Vagina (tissue), 2 donors: ENCODE measurements around the gene TPSAB1. TPM values are rescaled to one million over a fixed set of nuclear protein-coding genes. Genes with fewer than 3 reads are reported as not detected.
"Not testable (repeated sequence)": the region's sequence is repeated elsewhere in the genome, so short reads cannot be mapped to it uniquely, and the experiment has no call there.

ENCODE experiments used
- DNase-seq, 2 donors: peaks; one replicate each; pipeline ENCODE4 v3.0.0-alpha.2; 2017; ENCODE audit errors: extremely low spot score in 2 of 2
- H3K27ac ChIP-seq: fragments of 200-600 bp; sonication (generic); one replicate; pipeline ENCODE4 v1.5.1; 2019
- H3K27me3 ChIP-seq: fragments of 200-600 bp; sonication (generic); one replicate; pipeline ENCODE4 v1.5.1; 2019
- H3K36me3 ChIP-seq, 2 donors: fragments of 200-600 bp; sonication (generic); one replicate each; pipeline ENCODE4 v1.5.1; 2017 to 2019
- H3K4me1 ChIP-seq: fragments of 200-600 bp; sonication (generic); one replicate; pipeline ENCODE4 v1.5.1; 2019
- H3K4me3 ChIP-seq, 2 donors: fragments of 200-600 bp; sonication (generic); 1 replicate in 1 of 2; 2 replicates in 1 of 2; pipeline ENCODE4 v1.5.1; 2016 to 2019
- H3K9me3 ChIP-seq: fragments of 200-600 bp; sonication (generic); one replicate; pipeline ENCODE4 v1.5.1; 2019
- CTCF ChIP-seq, 3 experiments: fragments of 450-650 bp in 2 of 3; fragments of 200-600 bp in 1 of 3; sonication (generic) in 1 of 3; IDR thresholded peaks; one replicate each; pipeline ENCODE4 v1.5.1; 2017 to 2019; ENCODE audit warnings: antibody characterized with exemption in 3 of 3, mild to moderate bottlenecking in 2 of 3, moderate library complexity in 2 of 3
- POLR2A ChIP-seq, 2 donors: fragments of 450-650 bp; IDR thresholded peaks; one replicate each; pipeline ENCODE4 v1.6.1; 2017; ENCODE audit warnings: antibody characterized with exemption in 2 of 2, mild to moderate bottlenecking in 2 of 2, moderate library complexity in 2 of 2
- POLR2AphosphoS5 ChIP-seq, 2 donors: sonication (generic); formaldehyde crosslinking; IDR thresholded peaks; one replicate each; pipeline ENCODE4 v1.9.0; 2017; ENCODE audit warnings: antibody characterized with exemption in 2 of 2, mild to moderate bottlenecking in 2 of 2, low read depth in 1 of 2; ENCODE audit not compliant: insufficient read depth in 1 of 2
- intact Hi-C: fragments of 100-400 bp; cut with DNase I; formaldehyde crosslinking; loops from one replicate; pipeline ENCODE4 v1.15.1; 2023
- total RNA-seq: library from RNA; depleted of rRNA; stranded (reverse); fragments of >200 nt; gene quantifications from one replicate; pipeline ENCODE4 v1.2.3, GENCODE V29; 2016

TPSAB1 gene
- total RNA-seq, 1 donor from 2014 or later = 70.0 TPM

DNA sequence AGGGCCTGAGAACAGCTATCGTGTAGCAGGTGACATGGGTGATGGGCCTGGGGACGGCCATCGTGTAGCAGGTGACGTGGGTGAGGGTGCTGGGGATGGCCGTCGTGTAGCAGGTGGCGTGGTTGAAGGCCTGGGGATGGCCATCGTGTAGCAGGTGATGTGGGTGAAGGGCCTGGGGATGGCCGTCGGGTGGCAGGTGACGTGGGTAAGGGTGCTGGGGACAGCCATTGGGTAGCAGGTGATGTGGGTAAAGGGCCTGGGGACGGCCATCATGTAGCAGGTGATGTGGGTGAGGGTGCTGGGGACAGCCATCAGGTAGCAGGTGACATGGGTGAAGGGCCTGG is 30.8 kb downstream of the TPSAB1 start:
- Histone ChIP-seq H3K36me3 (no peaks in the 10 kb centered on the region), H3K4me1 (peaks cover 8% of the 10 kb centered on the region), H3K27ac (no peak overlapping the region), H3K27me3 (no peaks in the 10 kb centered on the region), H3K4me3 (no peak overlapping the region), H3K9me3 (no peaks in the 10 kb centered on the region)
- intact Hi-C loops = no loop called here
- DNase-seq = no peak
- no peak for TF ChIP-seq POLR2A (IDR thresholded peaks at IDR 0.05)
- no peak for TF ChIP-seq POLR2AphosphoS5 (IDR thresholded peaks at IDR 0.05; ENCODE audit: insufficient read depth in 1 of 2, low read depth in 1 of 2)
- no peak for TF ChIP-seq CTCF (IDR thresholded peaks at IDR 0.05)

GRCh38 chr16:1271724-1272413 is 31.4 kb downstream of the TPSAB1 start:
- DNase-seq, intact Hi-C loops, H3K4me3 ChIP-seq, H3K27me3 ChIP-seq, H3K27ac ChIP-seq, H3K36me3 ChIP-seq, H3K4me1 ChIP-seq, H3K9me3 ChIP-seq: not testable (repeated sequence)

DNA sequence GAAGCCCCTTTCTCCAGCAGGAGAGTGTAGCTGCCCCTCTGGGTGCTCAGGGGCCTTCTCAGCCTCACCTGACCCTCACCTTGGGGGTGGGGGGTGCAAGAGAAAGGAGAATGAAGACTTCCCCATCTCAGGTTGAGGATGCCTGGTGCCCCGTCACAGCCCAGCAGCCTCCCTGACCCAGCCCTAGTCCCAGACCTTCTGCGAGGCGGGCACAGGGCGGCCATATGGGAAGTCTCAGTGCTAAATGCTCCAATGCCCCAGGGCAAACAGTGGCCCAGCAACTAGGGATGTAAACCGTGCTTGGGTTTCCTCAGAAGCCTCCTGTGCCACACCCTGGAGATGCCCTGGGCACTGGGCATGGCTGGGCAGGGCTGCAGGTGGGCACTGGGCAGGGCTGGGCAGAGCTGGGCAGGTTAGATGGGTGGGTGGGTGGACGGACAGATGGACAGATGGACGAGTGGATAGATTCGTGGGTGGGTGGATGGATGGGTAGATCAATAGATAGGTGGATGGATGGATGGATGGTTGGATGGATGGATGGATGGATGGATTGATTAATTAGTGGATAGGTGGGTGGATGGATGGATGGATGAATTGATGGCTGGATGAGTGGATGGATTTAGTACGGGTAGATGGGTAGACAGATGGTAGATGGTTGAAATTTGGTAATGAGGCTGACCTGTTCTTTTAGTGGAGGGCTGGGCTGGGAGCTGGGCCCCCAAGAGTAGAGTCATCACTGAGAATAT is 32.1 kb downstream of the TPSAB1 start:
- Histone ChIP-seq H3K4me1 (peaks cover 8% of the 10 kb centered on the region), H3K4me3 (no peak overlapping the region), H3K27me3 (no peaks in the 10 kb centered on the region), H3K27ac (no peak overlapping the region), H3K9me3 (no peaks in the 10 kb centered on the region), H3K36me3 (no peaks in the 10 kb centered on the region)
- intact Hi-C loops = no loop called here
- TF ChIP-seq CTCF (IDR thresholded peaks at IDR 0.05) (no peak), POLR2AphosphoS5 (IDR thresholded peaks at IDR 0.05; ENCODE audit: insufficient read depth in 1 of 2, low read depth in 1 of 2) (no peak), POLR2A (IDR thresholded peaks at IDR 0.05) (no peak)
- DNase-seq = no peak

GRCh38 chr16:1273816-1274215 is 33.3 kb downstream of the TPSAB1 start:
- DNase-seq = no peak

GRCh38 chr16:1274767-1275166 is 34.3 kb downstream of the TPSAB1 start:
- Histone ChIP-seq H3K36me3 (no peaks in the 10 kb centered on the region), H3K9me3 (no peaks in the 10 kb centered on the region), H3K27ac (no peak overlapping the region), H3K27me3 (no peaks in the 10 kb centered on the region), H3K4me3 (no peak overlapping the region), H3K4me1 (peaks cover 8% of the 10 kb centered on the region)
- intact Hi-C loops = no loop called here
- DNase-seq = no peak
- TF ChIP-seq POLR2A (IDR thresholded peaks at IDR 0.05) (no peak), POLR2AphosphoS5 (IDR thresholded peaks at IDR 0.05; ENCODE audit: insufficient read depth in 1 of 2, low read depth in 1 of 2) (no peak), CTCF (IDR thresholded peaks at IDR 0.05) (no peak)

More at GRCh38 chr16:1273816-1274215, 33.3 kb downstream of the TPSAB1 start:
- H3K9me3 ChIP-seq = no peaks in the 10 kb centered on the region
- no peak overlapping the region for H3K27ac ChIP-seq
- H3K27me3 ChIP-seq = no peaks in the 10 kb centered on the region
- H3K4me3 ChIP-seq = no peak overlapping the region
- TF ChIP-seq POLR2A (IDR thresholded peaks at IDR 0.05) = no peak
- TF ChIP-seq POLR2AphosphoS5 (IDR thresholded peaks at IDR 0.05; ENCODE audit: insufficient read depth in 1 of 2, low read depth in 1 of 2) = no peak
- TF ChIP-seq CTCF (IDR thresholded peaks at IDR 0.05) = no peak
- intact Hi-C loops = no loop called here
- H3K36me3 ChIP-seq = no peaks in the 10 kb centered on the region
- H3K4me1 ChIP-seq = peaks cover 8% of the 10 kb centered on the region
